HEK293 (cell line): ENCODE results near the gene NPTN.

Experiments used
- CTCF ChIA-PET: fragments of 350-600 bp; formaldehyde crosslinking; extraction: SDS; loops from one replicate; lab custom pipeline; 2021; ENCODE audit warnings: antibody characterized with exemption; lab: Yijun Ruan, JAX
- POLR2A ChIA-PET: fragments of 300-600 bp; formaldehyde crosslinking; extraction: SDS; loops from one replicate; lab custom pipeline; 2020; ENCODE audit warnings: antibody characterized with exemption, inconsistent platforms; lab: Yijun Ruan, JAX
- H3K27ac ChIP-seq: fragments of 200-500 bp; sonication (Bioruptor generic); 2 replicates; pipeline ENCODE4 v1.5.1; 2014; ENCODE audit warnings: low read depth, low read length, control low read depth, inconsistent platforms; ENCODE audit errors: extremely low read depth
- H3K36me3 ChIP-seq, 2 experiments: fragments of 200-500 bp in 1 of 2; sonication (Bioruptor generic) in 1 of 2; 1 replicate in 1 of 2; 2 replicates in 1 of 2; pipeline ENCODE4 v1.5.1; 2014 to 2017; ENCODE audit warnings: inconsistent platforms in 2 of 2, low read length in 2 of 2; ENCODE audit not compliant: control insufficient read depth in 2 of 2, insufficient read depth in 1 of 2
- H3K4me1 ChIP-seq: fragments of 200-500 bp; sonication (Bioruptor generic); 2 replicates; pipeline ENCODE4 v1.5.1; 2014; ENCODE audit warnings: mild to moderate bottlenecking, low read length, inconsistent platforms; ENCODE audit not compliant: control insufficient read depth, insufficient read depth
- H3K4me3 ChIP-seq: 2 replicates; pipeline ENCODE4 v1.5.1; 2011; ENCODE audit warnings: low read depth, mild to moderate bottlenecking, control low read depth, low read length, moderate library complexity
- H3K9me3 ChIP-seq: fragments of 200-500 bp; sonication (Bioruptor generic); 2 replicates; pipeline ENCODE4 v1.5.1; 2014; ENCODE audit warnings: low read depth, low read length, inconsistent platforms; ENCODE audit not compliant: control insufficient read depth, insufficient read depth
- GFI1B ChIP-seq: fragments of 450-650 bp; formaldehyde crosslinking; IDR thresholded peaks from 2 replicates; pipeline ENCODE4 v1.5.1; 2016; ENCODE audit warnings: missing biosample characterization, missing genetic modification characterization
- KLF10 ChIP-seq: fragments of 450-650 bp; IDR thresholded peaks from 2 replicates; pipeline ENCODE4 v1.5.1; 2018; ENCODE audit warnings: missing biosample characterization, mild to moderate bottlenecking, missing genetic modification characterization
- KLF7 ChIP-seq: fragments of 450-650 bp; formaldehyde crosslinking; IDR thresholded peaks from 2 replicates; pipeline ENCODE4 v1.5.1; 2016; ENCODE audit warnings: missing biosample characterization, missing genetic modification characterization, borderline replicate concordance
- PRDM1 ChIP-seq: fragments of 450-650 bp; formaldehyde crosslinking; IDR thresholded peaks from 2 replicates; pipeline ENCODE4; 2016; ENCODE audit warnings: missing biosample characterization, missing genetic modification characterization
- RBAK ChIP-seq: fragments of 450-650 bp; formaldehyde crosslinking; IDR thresholded peaks from 2 replicates; pipeline ENCODE4 v1.5.1; 2016; ENCODE audit warnings: missing biosample characterization, missing genetic modification characterization
- ZBTB20 ChIP-seq: fragments of 450-650 bp; formaldehyde crosslinking; IDR thresholded peaks from 2 replicates; pipeline ENCODE4 v1.5.1; 2016; ENCODE audit warnings: missing biosample characterization, missing genetic modification characterization
- ZBTB21 ChIP-seq: fragments of 450-650 bp; formaldehyde crosslinking; IDR thresholded peaks from 2 replicates; pipeline ENCODE4 v1.5.1; 2017; ENCODE audit warnings: missing biosample characterization, missing genetic modification characterization
- ZBTB26 ChIP-seq: fragments of 450-650 bp; formaldehyde crosslinking; optimal IDR thresholded peaks from 2 replicates; pipeline ENCODE3; 2016; ENCODE audit warnings: missing biosample characterization, mild to moderate bottlenecking, missing genetic modification characterization
- ZBTB48 ChIP-seq: fragments of 450-650 bp; formaldehyde crosslinking; IDR thresholded peaks from 2 replicates; pipeline ENCODE4 v1.5.1; 2016; ENCODE audit warnings: missing biosample characterization, missing genetic modification characterization
- ZFP3 ChIP-seq: fragments of 450-650 bp; formaldehyde crosslinking; IDR thresholded peaks from 2 replicates; pipeline ENCODE4 v1.5.1; 2016; ENCODE audit warnings: low read depth, missing biosample characterization, missing genetic modification characterization
- ZFP37 ChIP-seq: fragments of 450-650 bp; formaldehyde crosslinking; IDR thresholded peaks from 2 replicates; pipeline ENCODE4 v1.5.1; 2016; ENCODE audit warnings: missing biosample characterization, missing genetic modification characterization
- ZNF138 ChIP-seq: fragments of 450-650 bp; formaldehyde crosslinking; IDR thresholded peaks from 2 replicates; pipeline ENCODE4 v1.5.1; 2016; ENCODE audit warnings: missing biosample characterization, missing genetic modification characterization, borderline replicate concordance
- ZNF214 ChIP-seq: fragments of 450-650 bp; formaldehyde crosslinking; IDR thresholded peaks from 2 replicates; pipeline ENCODE4 v1.5.1; 2017; ENCODE audit warnings: missing biosample characterization, mild to moderate bottlenecking, missing genetic modification characterization, borderline replicate concordance
- ZNF292 ChIP-seq: fragments of 450-650 bp; formaldehyde crosslinking; IDR thresholded peaks from 2 replicates; pipeline ENCODE4 v1.5.1; 2016; ENCODE audit warnings: low read depth, missing biosample characterization, missing genetic modification characterization, borderline replicate concordance
- ZNF362 ChIP-seq: fragments of 450-650 bp; formaldehyde crosslinking; IDR thresholded peaks from 2 replicates; pipeline ENCODE4 v1.5.1; 2016; ENCODE audit warnings: missing biosample characterization, missing genetic modification characterization
- ZNF449 ChIP-seq: fragments of 450-650 bp; formaldehyde crosslinking; IDR thresholded peaks from 2 replicates; pipeline ENCODE4 v1.5.1; 2017; ENCODE audit warnings: missing biosample characterization, mild to moderate bottlenecking, missing genetic modification characterization, moderate library complexity
- ZNF514 ChIP-seq: fragments of 450-650 bp; formaldehyde crosslinking; IDR thresholded peaks from 2 replicates; pipeline ENCODE4 v1.5.1; 2016; ENCODE audit warnings: missing biosample characterization, missing genetic modification characterization
- ZNF558 ChIP-seq: fragments of 450-650 bp; formaldehyde crosslinking; IDR thresholded peaks from 2 replicates; pipeline ENCODE4 v1.5.1; 2016; ENCODE audit warnings: missing biosample characterization, missing genetic modification characterization
- ZNF580 ChIP-seq: fragments of 450-650 bp; formaldehyde crosslinking; IDR thresholded peaks from 2 replicates; pipeline ENCODE4 v1.5.1; 2016; ENCODE audit warnings: missing biosample characterization, missing genetic modification characterization
- ZNF623 ChIP-seq: fragments of 450-650 bp; formaldehyde crosslinking; IDR thresholded peaks from 2 replicates; pipeline ENCODE4 v1.5.1; 2016; ENCODE audit warnings: missing biosample characterization, missing genetic modification characterization
- ZNF658 ChIP-seq: fragments of 450-650 bp; formaldehyde crosslinking; IDR thresholded peaks from 2 replicates; pipeline ENCODE4; 2016; ENCODE audit warnings: missing biosample characterization, missing genetic modification characterization
- ZNF830 ChIP-seq: fragments of 450-650 bp; IDR thresholded peaks from 2 replicates; pipeline ENCODE4 v1.5.0; 2018; ENCODE audit warnings: missing biosample characterization, missing genetic modification characterization, low read depth, mild to moderate bottlenecking, moderate library complexity
- ZSCAN30 ChIP-seq: fragments of 450-650 bp; IDR thresholded peaks from 2 replicates; pipeline ENCODE4 v1.5.1; 2018; ENCODE audit warnings: missing biosample characterization, mild to moderate bottlenecking, missing genetic modification characterization, moderate library complexity
- TF ChIP-seq, protein P1 (sequence below): fragments of 450-650 bp; formaldehyde crosslinking; IDR thresholded peaks from 2 replicates; pipeline ENCODE4 v1.5.1; 2016; ENCODE audit warnings: missing biosample characterization, missing genetic modification characterization

NPTN gene

DNA sequence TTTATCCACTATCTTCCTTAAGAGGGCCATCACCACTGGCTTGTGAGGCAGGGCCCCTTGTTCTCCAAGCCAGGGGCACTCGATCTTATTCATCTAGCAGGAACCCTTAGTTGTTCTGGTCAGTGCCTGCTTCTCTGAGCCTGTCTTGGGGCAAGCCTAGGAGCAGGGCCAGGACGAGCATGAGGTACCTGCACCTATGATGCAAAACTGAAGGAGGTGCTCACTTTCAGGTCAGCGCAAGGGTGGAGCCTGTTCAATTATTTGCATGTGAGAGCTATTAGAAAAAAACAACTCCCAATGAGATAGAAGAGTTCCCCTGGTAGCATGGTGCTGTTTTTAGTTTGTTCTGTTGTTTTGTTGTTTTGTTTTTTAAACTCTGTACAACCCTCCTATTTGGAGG is 46.0 kb upstream of the NPTN start (continued):
- TF ChIP-seq ZNF362 (tag by site-specific recombination) (no peak), ZNF830 (tag by site-specific recombination) (no peak), ZFP3 (tag by site-specific recombination) (no peak), ZNF449 (tag by site-specific recombination) (no peak), ZNF514 (no peak)

DNA sequence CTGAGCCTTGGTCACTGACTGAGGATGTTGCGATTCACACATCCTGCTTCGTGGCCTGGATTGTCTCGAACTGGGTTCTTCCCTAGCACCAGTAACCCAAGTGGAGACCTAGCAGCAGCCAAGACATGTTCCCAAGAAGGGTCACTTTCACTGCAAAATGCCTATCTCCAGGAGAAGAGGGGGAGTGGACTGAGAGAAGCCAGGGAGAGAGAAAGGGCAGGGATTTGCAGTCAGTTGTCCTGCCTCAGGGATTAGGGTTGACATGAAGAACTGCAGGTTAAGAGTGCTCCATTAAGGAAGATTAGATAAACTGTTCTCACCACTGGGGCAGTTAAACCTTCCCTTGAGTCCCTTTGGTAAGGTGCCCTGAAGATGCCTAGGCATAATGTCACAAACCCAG is 45.3 kb upstream of the NPTN start:
- Histone ChIP-seq H3K4me1 (no peaks in the 10 kb centered on the region), H3K4me3 (no peak overlapping the region), H3K27ac (no peak overlapping the region), H3K36me3 (no peaks in the 10 kb centered on the region), H3K9me3 (no peaks in the 10 kb centered on the region)
- ChIA-PET CTCF (interaction anchor here (0.5 to 14.1 kb wide), 13 partner anchors 10 to 1178 kb away, joined by 4 to 261 read pairs (median 7); partner anchors contain the start of gene NPTN), POLR2A (no interaction called here)
- TF ChIP-seq PRDM1 (peak; percentile 56; the same call in 1 of the 2 replicates), ZNF138 (tag by site-specific recombination) (no peak), GFI1B (tag by site-specific recombination) (no peak), ZFP37 (tag by site-specific recombination) (no peak)

GRCh38 chr15:73677733-73678132 is 44.5 kb upstream of the NPTN start:
- H3K36me3 ChIP-seq = no peaks in the 10 kb centered on the region
- no peaks in the 10 kb centered on the region for H3K9me3 ChIP-seq
- TF ChIP-seq ZNF658 (no peak), RBAK (no peak), KLF7 (tag by site-specific recombination) (no peak), ZNF292 (tag by site-specific recombination) (no peak), ZBTB26 (no peak), ZNF580 (tag by site-specific recombination) (no peak), ZNF623 (tag by site-specific recombination) (no peak), ZBTB21 (no peak), ZNF138 (tag by site-specific recombination) (no peak), ZBTB20 (no peak), ZNF214 (tag by site-specific recombination) (no peak), ZBTB48 (no peak), KLF10 (tag by site-specific recombination) (no peak), ZNF558 (tag by site-specific recombination) (no peak), ZSCAN30 (tag by site-specific recombination) (no peak)
- TF ChIP-seq, protein P1, sequence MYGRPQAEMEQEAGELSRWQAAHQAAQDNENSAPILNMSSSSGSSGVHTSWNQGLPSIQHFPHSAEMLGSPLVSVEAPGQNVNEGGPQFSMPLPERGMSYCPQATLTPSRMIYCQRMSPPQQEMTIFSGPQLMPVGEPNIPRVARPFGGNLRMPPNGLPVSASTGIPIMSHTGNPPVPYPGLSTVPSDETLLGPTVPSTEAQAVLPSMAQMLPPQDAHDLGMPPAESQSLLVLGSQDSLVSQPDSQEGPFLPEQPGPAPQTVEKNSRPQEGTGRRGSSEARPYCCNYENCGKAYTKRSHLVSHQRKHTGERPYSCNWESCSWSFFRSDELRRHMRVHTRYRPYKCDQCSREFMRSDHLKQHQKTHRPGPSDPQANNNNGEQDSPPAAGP (tag by site-specific recombination) = no peak

More at GRCh38 chr15:73677733-73678132, 44.5 kb upstream of the NPTN start:
- CTCF ChIA-PET = interaction anchor here (0.6 to 14.1 kb wide), 34 partner anchors 8 to 1179 kb away, joined by 3 to 261 read pairs (median 5); partner anchors contain the start of gene NPTN
- H3K4me3 ChIP-seq = no peak overlapping the region
- H3K4me1 ChIP-seq = no peaks in the 10 kb centered on the region
- H3K27ac ChIP-seq = no peak overlapping the region
- POLR2A ChIA-PET = no interaction called here
